HG03196 (cell line): ENCODE data around the gene GLI1.
"Not testable (repeated sequence)": the region's sequence is repeated elsewhere in the genome, so short reads cannot be mapped to it uniquely, and the experiment has no call there.

Experiments used
- ATAC-seq: cut with Tn5 transposase; IDR thresholded peaks from one replicate; pipeline ENCODE4 v1.9.1; 2021; ENCODE audit not compliant: unreplicated experiment

GLI1 gene

DNA sequence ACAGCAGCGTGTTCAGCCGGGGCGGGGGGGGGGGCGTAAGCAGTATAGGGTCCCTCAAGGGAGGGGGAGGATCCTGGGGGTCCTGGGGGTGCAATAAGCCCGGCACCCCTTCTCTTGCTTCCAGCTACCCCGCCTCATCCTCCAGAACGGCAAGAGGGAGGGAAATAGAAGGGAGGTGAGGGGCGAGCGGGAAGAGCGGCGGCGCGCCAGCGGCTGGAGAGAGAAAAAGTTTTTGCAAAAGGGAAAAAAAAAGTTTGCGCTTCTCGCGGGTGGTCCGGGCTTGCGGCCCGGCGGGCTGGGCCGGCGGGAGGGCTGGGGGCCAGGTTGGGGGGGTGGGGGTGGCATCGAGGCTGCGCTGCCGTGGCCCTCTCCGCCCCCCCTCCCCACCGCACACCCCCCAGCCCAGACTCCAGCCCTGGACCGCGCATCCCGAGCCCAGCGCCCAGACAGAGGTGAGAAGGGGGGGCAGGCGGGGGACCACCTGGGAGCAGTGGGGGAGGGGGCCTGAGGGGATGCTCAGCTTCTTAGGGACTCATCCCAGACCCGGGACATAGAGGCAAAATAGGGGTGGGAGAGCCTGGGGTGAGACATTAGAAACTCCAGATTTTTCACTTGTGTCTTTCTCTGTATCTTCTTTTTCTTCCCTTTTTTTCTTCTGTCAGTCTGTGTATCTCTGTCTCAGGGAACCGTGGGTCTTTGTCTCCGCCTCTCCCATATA lies at the start of gene GLI1:
TSS of gene GLI1 (plus strand) at position 36 of the 718 bp plus-strand sequence. CDS start 3,907 bp downstream, outside the sequence.
- ATAC-seq: no peak

DNA sequence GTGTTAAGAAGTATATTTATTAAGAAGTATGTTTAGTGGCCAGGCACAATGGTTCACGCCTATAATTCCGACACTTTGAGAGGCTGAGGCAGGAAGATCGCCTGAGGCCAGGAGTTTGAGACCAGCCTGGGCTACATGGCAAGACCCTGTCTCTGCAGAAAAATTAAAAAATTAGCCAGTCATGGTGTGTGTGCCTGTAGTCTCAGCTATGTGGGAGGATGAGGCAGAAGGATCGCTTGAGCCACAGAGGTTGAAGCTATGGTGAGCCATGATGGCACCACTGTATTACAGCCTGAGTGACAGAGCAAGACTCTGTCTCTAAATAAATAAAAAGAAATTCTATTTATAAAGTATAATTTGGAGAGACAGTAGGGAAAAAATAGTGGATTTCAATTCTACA lies 49.1 kb upstream of the GLI1 start:
- ATAC-seq: no peak

DNA sequence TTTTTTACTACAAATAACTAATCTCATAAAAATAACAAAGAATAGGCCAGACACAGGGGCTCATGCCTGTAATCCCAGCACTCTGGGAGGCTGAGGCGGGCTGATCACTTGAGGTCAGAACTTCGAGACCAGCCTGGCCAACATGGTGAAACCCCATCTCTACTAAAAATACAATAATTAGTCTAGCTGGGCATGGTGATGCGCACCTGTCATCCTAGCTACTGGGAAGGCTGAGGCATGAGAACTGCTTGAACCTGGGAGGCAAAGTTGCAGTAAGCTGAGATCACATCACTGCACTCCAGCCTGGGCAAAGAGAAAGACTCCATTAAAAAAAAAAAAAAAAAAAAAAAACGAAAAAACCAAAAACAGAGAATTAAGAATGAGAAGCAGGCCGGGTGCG lies 45.4 kb upstream of the GLI1 start:
- ATAC-seq: not testable (repeated sequence)

DNA sequence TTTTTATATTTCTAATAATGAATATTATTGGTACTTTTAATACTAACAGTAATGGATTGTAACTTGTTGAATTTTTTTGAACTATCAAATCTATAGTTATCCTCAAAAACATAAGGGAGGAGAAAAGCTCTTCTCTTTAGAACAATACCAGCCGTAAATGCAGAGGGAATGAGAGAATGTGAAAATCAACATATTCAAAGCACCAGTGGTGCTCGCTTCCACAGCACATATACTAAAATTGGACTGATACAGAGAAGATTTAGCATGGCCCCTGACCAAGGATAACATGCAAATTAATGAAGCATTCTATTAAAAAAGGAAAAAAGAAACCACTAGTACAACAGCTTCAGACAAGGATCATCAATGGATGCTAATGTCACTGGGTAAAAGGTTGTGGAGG lies 44.5 kb upstream of the GLI1 start:
- ATAC-seq: no peak

DNA sequence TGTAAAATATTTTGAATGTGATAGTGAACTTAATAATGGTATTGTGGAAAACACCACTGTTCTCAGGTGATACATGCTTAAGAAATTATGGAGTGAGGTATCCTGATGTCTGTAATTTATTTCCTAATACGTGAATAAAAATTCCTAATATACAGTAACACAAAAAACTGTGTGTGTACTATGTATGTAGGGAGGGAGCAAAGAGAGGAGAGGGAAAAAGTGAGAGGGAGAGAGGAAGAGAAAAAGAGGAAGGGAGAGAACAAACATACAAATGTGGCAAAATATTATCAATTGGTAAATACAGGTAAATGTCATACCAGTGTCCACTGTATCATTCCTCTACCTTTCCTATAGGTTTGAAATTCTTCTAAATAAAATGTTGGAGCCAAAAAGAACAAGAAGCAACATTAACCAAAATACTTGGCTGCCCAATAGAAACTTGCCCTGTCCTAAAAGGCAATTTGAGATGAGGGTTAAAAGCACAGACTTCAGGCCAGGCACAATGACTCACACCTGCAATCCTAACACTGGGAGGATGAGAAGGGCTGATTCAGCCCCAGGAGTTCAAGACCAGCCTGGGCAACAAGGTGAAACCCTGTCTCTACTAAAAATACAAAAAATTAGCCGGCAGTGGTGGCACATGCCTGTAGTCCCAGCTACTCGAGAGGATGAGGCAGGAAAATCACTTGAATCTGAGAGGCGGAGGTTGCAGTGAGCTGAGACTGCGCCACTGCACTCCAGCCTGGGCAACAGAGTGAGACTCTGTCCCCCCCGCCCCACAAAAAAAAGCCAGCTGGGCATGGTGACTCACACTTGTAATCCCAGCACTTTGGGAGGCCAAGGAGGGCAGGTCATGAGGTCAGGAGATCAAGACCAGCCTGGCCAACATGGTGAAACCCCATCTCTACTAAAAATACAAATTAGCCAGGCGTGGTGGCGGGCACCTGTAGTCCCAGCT lies 43.3 kb upstream of the GLI1 start:
- ATAC-seq: no peak

DNA sequence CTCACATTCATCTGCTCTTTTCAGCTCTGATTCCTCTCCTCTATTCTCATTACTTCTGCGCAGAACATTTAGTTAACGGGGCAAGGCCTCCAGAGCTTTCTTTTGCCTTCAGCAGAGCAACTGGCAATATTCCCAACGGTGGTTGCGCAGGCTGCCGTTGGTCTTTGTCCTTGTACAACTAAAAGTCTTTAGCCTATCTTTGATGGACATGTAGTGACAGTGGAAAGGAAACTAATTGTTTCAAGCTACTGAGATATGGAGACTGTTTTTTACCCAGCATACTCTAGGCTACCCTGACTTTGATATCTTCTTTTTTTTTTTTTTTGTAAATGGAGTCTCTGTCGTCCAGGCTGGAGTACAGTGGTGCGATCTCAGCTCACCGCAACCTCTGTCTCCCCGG lies 41.3 kb upstream of the GLI1 start:
- ATAC-seq: no peak

DNA sequence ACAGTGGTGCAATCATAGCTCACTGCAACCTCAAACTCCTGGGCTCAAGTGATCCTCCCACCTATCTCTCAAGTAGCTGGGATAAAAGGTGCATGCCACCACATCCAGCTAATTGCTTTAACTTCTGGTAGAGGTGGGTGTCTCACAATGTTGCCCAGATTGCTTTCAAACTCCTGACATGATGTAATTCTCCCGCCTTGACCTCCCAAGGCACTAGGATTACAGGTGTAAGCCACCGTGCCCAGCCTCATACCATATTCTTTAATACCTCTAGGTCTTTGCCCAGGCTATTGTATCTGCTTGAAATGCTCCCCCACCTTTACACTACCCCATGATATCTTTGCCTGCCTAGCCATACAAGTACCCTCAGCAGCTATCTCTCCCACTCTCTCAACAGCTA lies 40.1 kb upstream of the GLI1 start:
- ATAC-seq: no peak

DNA sequence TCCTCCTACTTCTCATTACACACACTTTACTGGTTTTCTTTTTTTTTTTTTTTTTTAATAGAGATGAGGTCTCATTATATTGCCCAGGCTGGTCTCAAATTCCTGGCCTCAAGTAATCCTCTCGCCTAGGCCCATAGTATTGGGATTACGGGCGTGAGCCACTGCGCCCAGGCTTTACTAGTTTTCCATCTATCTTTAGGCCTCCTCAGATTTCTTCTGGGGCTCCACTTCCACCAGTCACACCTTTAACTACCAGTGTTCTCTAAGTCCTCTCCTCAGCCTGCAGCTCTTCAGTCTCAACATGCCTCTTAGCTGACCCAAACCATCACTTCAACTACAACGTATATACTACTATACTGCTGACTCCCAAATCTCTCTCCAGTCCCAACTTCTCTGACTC lies 39.1 kb upstream of the GLI1 start:
- no peak for ATAC-seq

DNA sequence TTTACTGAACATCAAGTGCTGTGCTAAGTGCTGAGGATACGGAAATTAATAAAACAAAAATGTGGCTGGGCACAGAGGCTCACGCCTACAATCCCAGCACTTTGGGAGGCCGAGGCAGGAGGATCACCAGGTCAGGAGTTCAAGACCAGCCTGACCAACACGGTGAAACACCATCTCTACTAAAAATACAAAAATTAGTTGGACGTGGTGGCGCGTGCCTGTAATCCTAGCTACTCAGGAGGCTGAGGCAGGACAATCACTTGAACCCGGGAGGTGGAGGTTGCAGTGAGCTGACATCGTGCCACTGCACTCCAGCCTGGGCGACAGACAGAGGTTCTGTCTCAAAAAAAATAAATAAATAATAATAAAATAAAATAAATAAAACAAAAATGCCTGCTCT lies 32.6 kb upstream of the GLI1 start:
- ATAC-seq: not testable (repeated sequence)

DNA sequence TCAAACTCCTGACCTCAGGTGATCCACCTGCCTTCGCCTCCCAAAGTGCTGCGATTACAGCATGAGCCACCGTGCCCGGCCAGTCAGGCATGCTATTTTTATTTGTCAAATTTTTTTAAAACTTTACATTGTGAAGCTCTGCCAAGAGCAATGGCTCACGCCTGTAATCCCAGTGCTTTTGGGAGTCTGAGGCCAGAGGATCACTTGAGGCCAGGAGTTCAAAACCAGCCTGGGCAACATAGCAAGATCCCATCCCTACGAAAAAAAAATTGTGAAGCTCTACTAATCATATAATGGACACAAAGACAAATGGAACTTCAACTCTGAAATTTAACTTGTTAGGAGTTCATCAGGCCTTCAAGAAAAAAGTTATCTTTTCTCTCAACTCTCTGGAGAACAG lies 30.6 kb upstream of the GLI1 start:
- no peak for ATAC-seq

DNA sequence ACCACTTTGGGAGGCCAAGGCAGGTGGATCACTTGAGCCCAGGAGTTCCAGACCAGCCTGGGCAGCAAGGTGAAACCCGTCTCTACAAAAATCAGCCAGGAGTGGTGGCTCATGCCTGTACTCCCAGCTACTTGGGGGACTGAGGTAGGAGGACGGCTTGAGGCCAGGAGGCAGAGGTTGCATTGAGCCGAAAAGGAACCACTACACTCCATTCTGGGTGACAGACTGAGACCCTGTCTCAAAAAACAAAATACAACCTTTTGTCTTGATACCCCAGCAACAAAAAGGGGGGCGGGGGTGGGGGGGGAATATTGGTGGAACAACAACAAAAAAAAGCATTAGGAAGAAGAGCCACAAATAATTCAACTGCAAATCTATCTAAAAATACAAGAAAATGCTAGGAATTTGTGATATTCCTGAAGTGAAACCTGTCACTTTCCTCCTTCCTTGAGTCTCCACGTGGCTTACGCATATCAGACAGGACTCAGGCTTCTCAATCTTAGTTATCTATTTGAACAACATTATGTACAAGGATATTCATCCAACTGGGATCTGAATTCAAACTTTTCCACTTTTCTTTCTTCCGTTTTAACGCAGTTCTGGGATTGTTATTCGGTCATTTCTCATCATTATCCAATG lies 30.0 kb upstream of the GLI1 start:
- ATAC-seq: no peak

DNA sequence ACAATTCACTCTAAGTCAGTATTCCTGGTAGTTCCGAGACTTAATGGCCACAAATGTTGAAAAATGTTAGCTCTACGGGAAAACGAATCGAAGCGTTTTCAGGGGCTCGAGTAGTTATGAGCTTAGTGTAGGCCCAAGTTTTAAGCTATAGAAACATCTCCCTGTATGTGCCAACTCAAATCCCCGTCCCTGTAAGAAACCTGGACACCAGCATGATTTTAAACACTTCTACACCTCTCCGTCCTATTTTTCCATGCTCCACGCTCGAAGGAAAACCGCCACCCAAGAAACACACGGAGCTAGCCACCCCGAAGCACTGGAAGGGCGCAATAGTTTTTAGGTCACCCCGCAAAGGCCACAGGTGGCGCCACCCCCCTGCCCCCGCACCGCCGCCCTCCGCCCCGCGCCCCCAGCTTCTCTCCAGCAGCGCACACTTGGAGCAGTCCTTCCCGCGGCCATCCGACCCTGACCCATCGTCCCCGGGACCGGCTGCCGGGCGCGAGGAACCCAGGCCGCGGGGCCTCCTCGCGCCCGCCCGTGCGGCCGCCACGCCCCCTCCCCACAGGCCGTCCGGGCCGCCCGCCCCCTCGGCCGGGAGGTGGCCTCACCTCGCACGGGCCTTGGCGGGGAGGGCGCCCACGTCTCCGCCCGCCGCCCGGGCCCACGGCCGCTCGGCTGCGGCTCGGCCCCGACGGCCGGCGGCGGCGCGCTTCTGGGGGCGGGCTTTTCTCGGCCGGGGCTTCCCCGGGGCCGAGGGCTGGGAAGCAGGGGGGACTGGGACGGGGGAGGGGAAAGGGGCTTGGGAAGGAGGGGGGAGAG lies 29.3 kb upstream of the GLI1 start:
- peak; percentile 53 for ATAC-seq

DNA sequence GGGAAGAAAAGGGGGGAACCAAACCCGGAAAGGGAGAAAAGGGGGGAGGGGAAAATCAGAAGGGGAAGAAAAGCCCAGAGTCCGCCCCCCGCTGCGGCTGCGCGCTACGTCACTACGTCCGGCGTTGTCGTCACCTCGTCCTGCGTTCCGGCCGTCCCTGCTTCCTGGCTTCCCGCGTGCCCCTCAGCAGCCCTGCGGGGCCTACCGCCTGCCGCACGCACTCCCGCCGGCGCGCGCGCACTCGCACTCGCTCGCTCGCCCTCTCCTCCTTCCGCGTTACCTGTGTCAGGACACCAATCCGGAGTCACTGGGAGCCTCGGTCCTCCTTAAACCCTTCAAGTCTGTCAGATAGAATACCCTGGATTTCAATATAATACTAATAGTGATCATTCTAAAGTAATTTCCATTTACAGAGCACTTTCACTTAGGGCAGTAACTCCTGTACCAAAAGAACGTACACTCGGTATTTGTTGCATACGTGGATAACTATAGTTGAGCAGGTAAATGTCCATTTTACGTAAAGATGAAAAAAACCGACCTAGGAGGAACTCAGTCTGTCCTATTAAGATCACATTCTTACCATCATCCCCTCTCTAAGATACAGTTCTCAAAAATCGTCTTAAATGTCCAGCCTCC lies 28.5 kb upstream of the GLI1 start, which contains the start of gene R3HDM2:
TSS of gene R3HDM2 (minus strand) at position 113 of the 636 bp plus-strand sequence. CDS start 120,615 bp downstream, outside the sequence.
- ATAC-seq: peak; percentile 87

DNA sequence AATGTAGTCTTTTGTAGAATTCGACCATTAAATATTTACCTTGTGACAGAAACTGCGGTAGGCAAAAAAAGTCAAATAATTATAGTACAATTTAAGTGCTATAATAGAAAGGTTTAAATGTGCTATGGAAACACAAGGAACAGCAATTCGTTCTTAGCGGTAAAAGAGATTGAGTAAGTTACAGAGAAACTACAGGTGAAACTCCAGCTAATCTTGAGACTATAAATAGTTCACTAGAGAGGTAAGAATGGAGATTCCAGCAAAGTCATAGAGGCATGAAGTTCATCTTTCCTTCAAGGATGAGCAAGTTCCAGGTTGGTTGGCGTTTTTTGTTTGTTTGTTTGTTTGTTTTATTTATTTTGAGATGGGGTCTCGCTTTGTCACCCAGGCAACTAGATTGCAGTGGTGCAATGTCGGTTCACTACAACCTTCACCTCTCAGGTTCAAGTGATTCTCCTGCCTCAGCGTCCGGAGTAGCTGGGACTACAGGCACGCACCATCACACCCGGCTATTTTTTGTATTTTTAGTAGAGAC lies 27.9 kb upstream of the GLI1 start:
- ATAC-seq: no peak

DNA sequence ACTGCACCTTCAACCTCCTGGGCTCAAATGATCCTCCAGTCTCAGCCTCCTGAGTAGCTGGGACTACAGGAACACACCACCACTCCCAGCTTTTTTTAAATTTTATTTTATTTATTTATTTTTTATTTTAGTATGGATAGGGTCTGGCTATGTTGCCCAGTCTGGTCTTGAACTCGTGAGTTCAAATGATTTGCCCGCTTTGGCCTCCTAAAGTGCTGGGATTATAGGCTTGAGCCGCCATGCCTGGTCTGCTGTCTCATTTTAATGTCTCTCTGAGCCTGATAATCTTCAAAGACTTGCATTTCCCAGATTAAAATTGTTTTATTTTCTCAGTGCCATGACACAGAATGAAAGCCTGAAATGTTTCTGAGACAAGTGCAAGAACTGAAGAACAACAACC lies 26.2 kb upstream of the GLI1 start:
- ATAC-seq: no peak

DNA sequence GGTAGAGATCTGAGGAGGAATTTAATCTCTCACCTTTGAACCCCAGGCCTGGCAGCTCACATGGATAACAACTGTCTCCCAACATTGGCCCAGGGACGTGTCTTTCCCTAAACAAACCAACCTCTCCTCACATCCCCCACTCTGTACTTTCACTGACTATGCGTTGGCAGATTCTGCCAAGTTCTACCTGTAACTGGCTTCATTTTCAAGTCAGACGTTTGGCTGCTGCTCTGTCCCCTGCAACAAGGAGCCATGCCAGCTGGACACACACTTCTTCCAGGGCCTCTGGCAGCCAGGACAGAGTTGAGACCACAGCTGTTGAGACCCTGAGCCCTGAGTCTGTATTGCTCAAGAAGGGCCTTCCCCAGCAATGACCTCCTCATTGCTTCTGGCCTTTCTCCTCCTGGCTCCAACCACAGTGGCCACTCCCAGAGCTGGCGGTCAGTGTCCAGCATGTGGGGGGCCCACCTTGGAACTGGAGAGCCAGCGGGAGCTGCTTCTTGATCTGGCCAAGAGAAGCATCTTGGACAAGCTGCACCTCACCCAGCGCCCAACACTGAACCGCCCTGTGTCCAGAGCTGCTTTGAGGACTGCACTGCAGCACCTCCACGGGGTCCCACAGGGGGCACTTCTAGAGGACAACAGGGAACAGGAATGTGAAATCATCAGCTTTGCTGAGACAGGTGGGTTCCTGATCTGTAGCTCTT lies 24.9 kb upstream of the GLI1 start, which contains the start of gene INHBC:
TSS of gene INHBC (plus strand) at position 268 of the 707 bp plus-strand sequence. CDS start at position 371, 103 bp downstream.
- no peak for ATAC-seq

DNA sequence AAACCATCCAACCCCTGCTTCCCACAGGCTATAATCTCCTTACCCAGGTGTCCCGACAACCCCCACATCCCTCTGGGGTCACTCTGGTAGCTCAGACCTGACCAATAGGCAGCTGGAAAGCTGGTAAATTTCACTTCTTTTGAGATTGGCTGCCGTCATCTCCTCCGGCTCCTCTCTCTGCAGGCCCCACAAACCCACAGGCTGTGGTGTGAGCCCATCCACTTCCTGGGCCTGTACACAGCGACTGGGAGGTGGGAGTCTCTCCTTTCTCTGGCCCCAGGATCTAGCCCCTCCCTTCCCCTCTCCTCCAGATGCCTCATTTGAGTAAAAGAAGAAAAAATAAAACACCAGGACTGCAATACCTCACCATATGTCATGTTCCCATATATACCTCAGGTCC lies 24.3 kb upstream of the GLI1 start:
- no peak for ATAC-seq

DNA sequence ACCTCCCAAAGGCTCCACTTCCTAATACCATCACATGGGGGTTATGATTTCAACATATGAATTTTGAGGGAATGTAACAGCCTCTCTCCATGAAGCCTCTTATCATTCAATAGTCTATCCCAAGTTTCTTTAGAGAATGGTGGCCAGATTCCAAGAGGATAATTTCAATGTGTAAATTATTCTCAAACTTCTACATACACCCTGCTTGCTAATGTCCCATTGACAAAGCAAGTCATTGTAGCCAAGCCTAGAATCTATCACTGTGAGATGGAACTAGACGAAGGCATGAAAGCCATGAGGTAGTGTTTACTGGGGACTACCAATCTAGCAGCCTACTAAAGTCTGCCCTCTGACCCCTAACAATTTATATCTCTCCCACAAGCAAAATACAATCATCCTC lies 21.2 kb upstream of the GLI1 start:
- ATAC-seq: no peak

DNA sequence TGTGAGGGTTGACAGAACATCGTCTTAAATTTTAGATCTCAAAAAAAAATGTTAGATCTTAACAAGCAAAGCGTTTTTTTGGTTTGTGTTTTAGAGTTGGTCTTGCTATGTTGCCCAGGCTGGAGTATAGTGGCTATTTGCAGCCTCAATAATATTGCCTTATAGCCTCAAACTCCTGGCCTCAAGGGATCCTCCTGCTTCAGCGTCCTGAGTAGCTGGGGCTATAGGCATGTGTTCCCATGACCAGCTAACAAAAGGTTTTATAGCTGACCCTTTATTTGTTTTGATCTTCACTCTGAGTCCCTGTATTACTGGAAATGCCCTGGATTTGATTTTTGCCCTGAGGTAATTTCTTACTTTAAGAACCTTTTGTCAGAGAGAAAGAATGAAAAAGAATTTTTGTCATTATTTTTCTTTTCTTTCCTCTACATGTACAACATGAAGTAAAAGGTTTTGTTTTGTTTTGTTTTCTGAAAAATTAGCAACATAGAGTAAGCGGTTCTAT lies 19.8 kb upstream of the GLI1 start:
- ATAC-seq: no peak
